Breast epithelium (tissue), 4 donors: ENCODE results near the gene LHFPL2. TPM values are rescaled to one million over a fixed set of nuclear protein-coding genes. Genes with fewer than 3 reads are reported as not detected.

Experiments
- DNase-seq, 2 donors: peaks; one replicate each; pipeline ENCODE4 v3.0.0-alpha.2; 2019; ENCODE audit warnings: low spot score in 2 of 2
- H3K27ac ChIP-seq, 2 donors: fragments of 200-600 bp; sonication (generic) in 1 of 2; one replicate each; pipeline ENCODE4 v1.5.1; 2016 to 2019; ENCODE audit warnings: mild to moderate bottlenecking in 1 of 2
- H3K27me3 ChIP-seq, 2 donors: fragments of 200-600 bp; sonication (generic) in 1 of 2; one replicate each; pipeline versions ENCODE4 v1.5.1 to v1.6.0; 2017 to 2019; ENCODE audit warnings: control low read depth in 1 of 2, mild to moderate bottlenecking in 1 of 2
- H3K36me3 ChIP-seq: fragments of 200-600 bp; one replicate; pipeline ENCODE4 v1.5.1; 2019
- H3K4me1 ChIP-seq, 2 donors: fragments of 200-600 bp; sonication (generic); one replicate each; pipeline ENCODE4 v1.5.1; 2016 to 2019; ENCODE audit warnings: control low read depth in 1 of 2
- H3K4me3 ChIP-seq, 3 donors: fragments of 200-600 bp; sonication (generic); 1 replicate in 2 of 3; 2 replicates in 1 of 3; pipeline ENCODE4 v1.5.1; 2016 to 2019; ENCODE audit warnings: mild to moderate bottlenecking in 3 of 3, moderate library complexity in 2 of 3
- H3K9me3 ChIP-seq, 2 donors: fragments of 200-600 bp; sonication (generic) in 1 of 2; one replicate each; pipeline ENCODE4 v1.5.1; 2016 to 2019; ENCODE audit warnings: control low read depth in 1 of 2
- POLR2A ChIP-seq: fragments of 450-650 bp; IDR thresholded peaks from one replicate; pipeline ENCODE4 v1.6.1; 2016; ENCODE audit warnings: antibody characterized with exemption, mild to moderate bottlenecking, moderate library complexity
- POLR2AphosphoS5 ChIP-seq, 3 donors: sonication (generic); formaldehyde crosslinking; IDR thresholded peaks; one replicate each; pipeline ENCODE4 v1.6.1; 2017; ENCODE audit warnings: antibody characterized with exemption in 3 of 3
- intact Hi-C: fragments of 100-400 bp; cut with DNase I; formaldehyde crosslinking; loops from one replicate; pipeline ENCODE4 v1.15.1; 2023; ENCODE audit warnings: low total_unique reads
- total RNA-seq, 3 donors: library from RNA; depleted of rRNA; stranded (reverse); fragments of >200 nt; gene quantifications; one replicate each; pipeline ENCODE4 v1.1.0, GENCODE V29; 2016
- TF ChIP-seq, protein P1 (sequence below), 3 donors: fragments of 450-650 bp; IDR thresholded peaks; one replicate each; pipeline ENCODE4 v1.5.1; 2016 to 2017; ENCODE audit warnings: antibody characterized with exemption in 3 of 3, mild to moderate bottlenecking in 3 of 3, moderate library complexity in 3 of 3

Gene LHFPL2
- total RNA-seq, 3 donors from 2014 or later, result 36.8 to 61.8 (median 41.3) TPM

DNA sequence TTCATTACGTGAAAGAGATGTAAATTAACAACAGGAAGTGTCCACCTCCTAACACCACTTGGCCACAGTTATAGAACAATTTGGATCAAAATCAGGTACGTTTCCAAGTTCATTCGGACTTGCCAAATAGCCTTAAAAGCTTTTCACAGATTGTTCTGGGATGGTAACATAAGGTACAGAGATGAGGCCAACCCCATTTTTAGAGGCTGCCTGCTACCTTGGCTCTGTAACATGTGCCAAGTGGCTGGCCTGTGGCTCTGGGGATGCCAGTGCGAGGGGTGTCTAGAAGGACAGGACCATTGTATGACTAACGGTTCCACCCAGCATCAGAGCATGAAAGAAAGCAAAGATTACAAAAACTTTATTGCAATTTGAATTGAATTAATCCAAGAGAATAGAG, 91.0 kb downstream of the LHFPL2 start:
- Histone ChIP-seq H3K4me3 (no peak overlapping the region), H3K36me3 (no peaks in the 10 kb centered on the region)

DNA sequence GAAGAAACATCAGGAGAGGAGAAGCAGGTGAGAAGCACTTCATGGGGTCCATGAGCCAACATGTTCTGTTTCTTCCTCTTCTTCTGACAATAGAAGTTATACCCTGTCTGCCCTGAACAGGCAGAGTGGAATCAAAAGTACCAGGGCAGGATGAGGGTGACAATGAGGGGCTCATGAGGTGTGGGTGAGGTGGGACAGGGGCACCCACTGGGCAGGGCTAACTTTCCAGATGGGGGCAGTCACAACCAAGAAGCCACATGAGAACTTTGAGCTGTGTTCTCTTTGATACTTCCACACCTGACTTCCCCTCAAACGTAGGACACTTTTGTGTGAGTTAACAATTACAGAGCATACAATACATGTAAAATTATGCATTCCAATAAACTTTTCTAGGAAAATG, 92.7 kb downstream of the LHFPL2 start:
- Histone ChIP-seq H3K36me3 (no peaks in the 10 kb centered on the region), H3K27me3 (no peaks in the 10 kb centered on the region), H3K9me3 (no peaks in the 10 kb centered on the region), H3K4me1 (no peaks in the 10 kb centered on the region), H3K4me3 (no peak overlapping the region), H3K27ac (no peak overlapping the region)
- no peak for DNase-seq
- no peak for TF ChIP-seq POLR2A
- TF ChIP-seq, protein P1, sequence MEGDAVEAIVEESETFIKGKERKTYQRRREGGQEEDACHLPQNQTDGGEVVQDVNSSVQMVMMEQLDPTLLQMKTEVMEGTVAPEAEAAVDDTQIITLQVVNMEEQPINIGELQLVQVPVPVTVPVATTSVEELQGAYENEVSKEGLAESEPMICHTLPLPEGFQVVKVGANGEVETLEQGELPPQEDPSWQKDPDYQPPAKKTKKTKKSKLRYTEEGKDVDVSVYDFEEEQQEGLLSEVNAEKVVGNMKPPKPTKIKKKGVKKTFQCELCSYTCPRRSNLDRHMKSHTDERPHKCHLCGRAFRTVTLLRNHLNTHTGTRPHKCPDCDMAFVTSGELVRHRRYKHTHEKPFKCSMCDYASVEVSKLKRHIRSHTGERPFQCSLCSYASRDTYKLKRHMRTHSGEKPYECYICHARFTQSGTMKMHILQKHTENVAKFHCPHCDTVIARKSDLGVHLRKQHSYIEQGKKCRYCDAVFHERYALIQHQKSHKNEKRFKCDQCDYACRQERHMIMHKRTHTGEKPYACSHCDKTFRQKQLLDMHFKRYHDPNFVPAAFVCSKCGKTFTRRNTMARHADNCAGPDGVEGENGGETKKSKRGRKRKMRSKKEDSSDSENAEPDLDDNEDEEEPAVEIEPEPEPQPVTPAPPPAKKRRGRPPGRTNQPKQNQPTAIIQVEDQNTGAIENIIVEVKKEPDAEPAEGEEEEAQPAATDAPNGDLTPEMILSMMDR (IDR thresholded peaks at IDR 0.05), result no peak
- TF ChIP-seq POLR2AphosphoS5 (IDR thresholded peaks at IDR 0.05), result no peak
- intact Hi-C loops, result no loop called here

More for the DNA sequence above, 91.0 kb downstream of the LHFPL2 start:
- H3K27me3 ChIP-seq, result no peaks in the 10 kb centered on the region
- TF ChIP-seq, protein P1 (IDR thresholded peaks at IDR 0.05), result no peak
- no peak for TF ChIP-seq POLR2AphosphoS5 (IDR thresholded peaks at IDR 0.05)
- no peak for TF ChIP-seq POLR2A
- no peaks in the 10 kb centered on the region for H3K4me1 ChIP-seq
- DNase-seq, result no peak
- intact Hi-C loops, result no loop called here
- peak overlapping the region; percentile 46 to 58 for H3K27ac ChIP-seq
- no peaks in the 10 kb centered on the region for H3K9me3 ChIP-seq

DNA sequence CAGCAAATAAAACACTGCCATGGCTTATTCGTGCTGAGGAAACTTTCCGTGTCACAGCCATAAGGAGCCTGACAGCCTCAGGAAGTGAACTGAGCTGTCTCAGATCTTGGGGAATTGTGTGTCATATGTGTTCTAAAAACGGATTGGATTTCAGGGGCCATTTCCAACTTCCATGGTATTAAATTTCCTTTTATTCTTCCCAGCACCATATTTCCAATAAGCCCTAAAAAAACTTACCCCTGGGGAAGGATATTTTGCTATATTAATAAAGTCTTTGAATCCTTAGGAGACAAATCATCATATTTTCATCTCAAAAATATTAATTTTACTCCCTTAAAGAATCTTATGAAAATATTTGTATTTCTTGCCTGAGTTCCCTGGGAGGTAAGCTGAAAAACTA, 93.9 kb downstream of the LHFPL2 start:
- TF ChIP-seq POLR2AphosphoS5 (IDR thresholded peaks at IDR 0.05), result no peak
- Histone ChIP-seq H3K27ac (peak overlapping the region in 1 of 2 donors; percentile 40), H3K4me1 (no peaks in the 10 kb centered on the region), H3K9me3 (no peaks in the 10 kb centered on the region), H3K36me3 (no peaks in the 10 kb centered on the region), H3K27me3 (no peaks in the 10 kb centered on the region), H3K4me3 (no peak overlapping the region)
- no peak for DNase-seq
- intact Hi-C loops, result no loop called here

DNA sequence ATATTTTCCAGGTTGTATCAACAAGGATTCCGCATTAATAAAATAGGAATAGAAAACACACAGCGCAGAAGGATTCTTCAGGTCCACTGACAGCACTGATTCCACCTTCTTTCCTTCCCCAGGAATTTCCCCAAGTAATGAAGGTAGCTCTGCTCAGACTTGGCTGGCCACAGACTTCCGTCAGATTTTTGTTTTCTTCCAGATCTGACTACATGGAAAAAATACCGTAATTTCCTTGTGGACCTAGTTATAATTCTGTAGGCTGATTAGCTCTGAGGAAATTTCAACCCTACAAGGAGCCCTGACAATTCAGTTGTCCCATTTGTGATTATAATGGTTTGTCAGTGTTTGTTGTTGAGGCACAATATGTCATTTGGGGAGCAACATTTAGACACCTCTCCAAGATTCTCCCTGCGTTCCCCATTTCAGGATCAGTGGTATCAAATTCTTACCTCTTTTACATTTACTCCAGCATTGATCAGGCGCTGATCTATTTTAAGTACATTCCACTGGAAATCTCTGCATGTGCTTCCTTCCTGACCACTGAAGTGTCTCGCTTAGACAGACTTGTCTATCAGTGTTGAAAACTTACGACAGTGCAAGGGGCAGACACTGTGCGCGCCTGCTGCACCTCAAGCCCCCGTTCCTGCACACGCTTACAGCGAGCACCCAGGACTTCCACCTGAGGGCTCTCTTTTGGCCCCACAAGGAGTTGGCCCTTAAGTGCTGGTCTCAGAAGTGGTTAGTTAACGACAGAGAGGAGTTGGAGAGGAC, 94.8 kb downstream of the LHFPL2 start:
- no peak overlapping the region for H3K4me3 ChIP-seq
- H3K27ac ChIP-seq, result peak overlapping the region; percentile 14 to 40
- DNase-seq, result no peak
- no peaks in the 10 kb centered on the region for H3K27me3 ChIP-seq
- no peaks in the 10 kb centered on the region for H3K9me3 ChIP-seq
- TF ChIP-seq, protein P1 (IDR thresholded peaks at IDR 0.05), result no peak
- TF ChIP-seq POLR2AphosphoS5 (IDR thresholded peaks at IDR 0.05), result no peak
- no peaks in the 10 kb centered on the region for H3K36me3 ChIP-seq
- intact Hi-C loops, result no loop called here
- H3K4me1 ChIP-seq, result no peaks in the 10 kb centered on the region

DNA sequence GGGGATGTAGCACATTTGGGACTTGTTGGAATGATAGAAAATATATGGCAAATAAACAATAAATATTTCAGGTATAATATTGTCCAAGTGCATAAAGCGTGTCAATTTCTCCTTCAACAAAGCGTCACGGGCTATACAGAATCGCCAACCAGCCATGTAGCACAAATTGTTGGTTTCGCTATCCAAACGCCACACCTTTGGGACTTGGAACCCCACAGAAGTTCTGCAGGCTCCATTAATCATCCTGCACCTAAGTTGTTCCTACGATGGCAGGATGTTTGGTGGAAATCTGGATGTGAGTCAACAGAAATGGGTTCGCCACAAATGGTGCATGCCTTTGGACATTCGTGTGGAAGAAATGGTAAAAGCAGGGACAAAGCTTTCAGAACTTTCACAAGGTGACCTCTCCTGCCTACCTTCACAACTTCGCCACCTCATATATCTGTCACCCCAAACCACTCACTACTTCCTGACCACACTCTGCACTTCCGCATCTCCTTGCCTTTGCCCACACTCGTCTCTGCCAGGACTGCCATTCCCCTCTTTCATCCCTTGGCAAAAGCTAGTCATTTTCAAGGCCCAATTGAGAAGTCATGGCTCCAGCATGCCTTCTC, 95.7 kb downstream of the LHFPL2 start:
- no peaks in the 10 kb centered on the region for H3K27me3 ChIP-seq
- intact Hi-C loops, result no loop called here
- TF ChIP-seq, protein P1 (IDR thresholded peaks at IDR 0.05), result no peak
- TF ChIP-seq POLR2A (no peak), POLR2AphosphoS5 (IDR thresholded peaks at IDR 0.05) (no peak)
- no peaks in the 10 kb centered on the region for H3K9me3 ChIP-seq
- no peak overlapping the region for H3K4me3 ChIP-seq
- no peaks in the 10 kb centered on the region for H3K36me3 ChIP-seq
- H3K4me1 ChIP-seq, result no peaks in the 10 kb centered on the region
- no peak for DNase-seq
- H3K27ac ChIP-seq, result peak overlapping the region in 1 of 2 donors; percentile 14
